Activated CD4-positive, alpha-beta memory T cell treated with anti-CD3 and anti-CD28 coated beads, Interleukin-2, amount 10 ng/mL, durations not matched to agents 7 days and 5 days (primary cell): ENCODE measurements around the gene PIGU. TPM values are rescaled to one million over a fixed set of nuclear protein-coding genes. Genes with fewer than 3 reads are reported as not detected.

Experiments used
- CTCF ChIA-PET: fragments of 350-600 bp; sonication (Branson Sonifier 250); formaldehyde crosslinking; loops from one replicate; lab custom pipeline; 2021; ENCODE audit warnings: antibody characterized with exemption, inconsistent platforms; lab: Charles Lee
- POLR2A ChIA-PET: fragments of 350-600 bp; sonication (Branson Sonifier 250); formaldehyde crosslinking; loops from one replicate; lab custom pipeline; 2021; ENCODE audit warnings: antibody characterized with exemption; lab: Charles Lee
- DNase-seq: peaks from one replicate; pipeline ENCODE4 v3.0.0-alpha.2; 2020
- H3K27ac Mint-ChIP-seq: one replicate; pipeline ENCODE4 v1.8.0; 2021; ENCODE audit warnings: mild to moderate bottlenecking, mixed read lengths
- H3K27me3 Mint-ChIP-seq: one replicate; pipeline ENCODE4 v1.8.0; 2021; ENCODE audit warnings: mixed read lengths
- H3K36me3 Mint-ChIP-seq: one replicate; pipeline ENCODE4 v1.8.0; 2021; ENCODE audit warnings: low read depth, mixed read lengths
- H3K4me1 Mint-ChIP-seq: one replicate; pipeline ENCODE4 v1.8.0; 2021; ENCODE audit warnings: mixed read lengths
- H3K4me3 Mint-ChIP-seq: one replicate; pipeline ENCODE4 v1.8.0; 2021; ENCODE audit warnings: mild to moderate bottlenecking, mixed read lengths
- H3K9me3 Mint-ChIP-seq: one replicate; pipeline ENCODE4 v1.8.0; 2021; ENCODE audit warnings: mixed read lengths
- total RNA-seq, 2 experiments: library from RNA; stranded (reverse); gene quantifications; one replicate each; pipeline ENCODE4 v1.2.3, GENCODE V29; 2021

The PIGU gene
- total RNA-seq, 2 experiments from 2014 or later, result 18.3 to 18.6 TPM

GRCh38 chr20:34643928-34644327 lies 33.0 kb downstream of the PIGU start:
- H3K9me3 Mint-ChIP-seq, result no peaks in the 10 kb centered on the region
- POLR2A ChIA-PET, result no interaction called here
- H3K27ac Mint-ChIP-seq, result no peak overlapping the region
- H3K36me3 Mint-ChIP-seq, result no peaks in the 10 kb centered on the region
- no peak for DNase-seq
- H3K4me1 Mint-ChIP-seq, result no peaks in the 10 kb centered on the region
- no peak overlapping the region for H3K4me3 Mint-ChIP-seq
- CTCF ChIA-PET, result no interaction called here
- H3K27me3 Mint-ChIP-seq, result no peaks in the 10 kb centered on the region

- CTCF ChIA-PET, result interaction anchor here (1.5 kb wide), 1 partner anchor 128 kb away, joined by 4 read pairs; no protein-coding TSS in a partner anchor
- Mint-ChIP-seq H3K4me3 (no peak overlapping the region), H3K4me1 (no peaks in the 10 kb centered on the region)
These were observed 34.9 kb downstream of the PIGU start for GRCh38 chr20:34642009-34642408.

DNA sequence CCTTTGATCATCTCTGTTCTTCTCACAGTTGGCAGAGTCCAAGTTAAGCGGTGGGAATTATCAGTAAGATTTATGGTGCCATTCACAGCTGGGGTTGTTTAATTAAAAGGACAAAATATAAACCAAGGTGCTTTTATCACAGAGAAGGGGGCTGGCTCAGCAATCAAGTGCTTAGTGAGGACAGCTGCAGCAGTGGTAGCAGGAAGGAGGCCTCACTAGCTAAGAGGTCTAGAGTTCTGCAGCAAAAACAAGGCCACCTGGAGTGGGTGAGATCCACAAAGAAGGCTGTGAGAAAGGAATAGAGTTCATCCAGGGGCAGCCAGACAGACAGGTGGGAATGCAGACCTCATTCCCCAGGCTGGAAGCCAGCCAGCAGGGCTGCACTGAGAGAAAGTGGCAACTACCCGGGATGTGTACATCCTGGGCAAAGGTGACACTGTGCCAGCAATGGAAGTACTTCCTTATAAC lies 37.1 kb downstream of the PIGU start:
- H3K9me3 Mint-ChIP-seq, result no peaks in the 10 kb centered on the region
- no peaks in the 10 kb centered on the region for H3K27me3 Mint-ChIP-seq
- no peaks in the 10 kb centered on the region for H3K4me1 Mint-ChIP-seq
- peaks cover 20% of the 10 kb centered on the region for H3K36me3 Mint-ChIP-seq
- no peak overlapping the region for H3K4me3 Mint-ChIP-seq
- H3K27ac Mint-ChIP-seq, result no peak overlapping the region
- ChIA-PET CTCF (interaction anchor here (0.6 to 0.8 kb wide), 2 partner anchors 328 to 555 kb away, joined by 3 to 4 read pairs; no protein-coding TSS in a partner anchor), POLR2A (interaction anchor here (0.9 kb wide), 1 partner anchor 162 kb away, joined by 3 read pairs; no protein-coding TSS in a partner anchor)
- no peak for DNase-seq

More at GRCh38 chr20:34642009-34642408, 34.9 kb downstream of the PIGU start:
- Mint-ChIP-seq H3K36me3 (peaks cover 10% of the 10 kb centered on the region), H3K27me3 (no peaks in the 10 kb centered on the region), H3K27ac (no peak overlapping the region), H3K9me3 (no peaks in the 10 kb centered on the region)
- POLR2A ChIA-PET, result no interaction called here
- DNase-seq, result no peak

- Mint-ChIP-seq H3K27me3 (no peaks in the 10 kb centered on the region), H3K36me3 (peaks cover 24% of the 10 kb centered on the region), H3K4me3 (no peak overlapping the region), H3K9me3 (no peaks in the 10 kb centered on the region), H3K4me1 (no peaks in the 10 kb centered on the region), H3K27ac (no peak overlapping the region)
- ChIA-PET POLR2A (no interaction called here), CTCF (interaction anchor here (0.5 kb wide), 1 partner anchor 94 kb away, joined by 3 read pairs; no protein-coding TSS in a partner anchor)
- no peak for DNase-seq
These were observed 38.4 kb downstream of the PIGU start for GRCh38 chr20:34638532-34638931.

- ChIA-PET POLR2A (no interaction called here), CTCF (interaction anchor here (0.5 kb wide), 1 partner anchor 93 kb away, joined by 3 read pairs; no protein-coding TSS in a partner anchor)
- Mint-ChIP-seq H3K4me1 (no peaks in the 10 kb centered on the region), H3K4me3 (no peak overlapping the region), H3K9me3 (no peaks in the 10 kb centered on the region), H3K27ac (no peak overlapping the region), H3K36me3 (peaks cover 28% of the 10 kb centered on the region), H3K27me3 (no peaks in the 10 kb centered on the region)
- DNase-seq, result no peak
These were observed 38.9 kb downstream of the PIGU start for GRCh38 chr20:34638039-34638292.

DNA sequence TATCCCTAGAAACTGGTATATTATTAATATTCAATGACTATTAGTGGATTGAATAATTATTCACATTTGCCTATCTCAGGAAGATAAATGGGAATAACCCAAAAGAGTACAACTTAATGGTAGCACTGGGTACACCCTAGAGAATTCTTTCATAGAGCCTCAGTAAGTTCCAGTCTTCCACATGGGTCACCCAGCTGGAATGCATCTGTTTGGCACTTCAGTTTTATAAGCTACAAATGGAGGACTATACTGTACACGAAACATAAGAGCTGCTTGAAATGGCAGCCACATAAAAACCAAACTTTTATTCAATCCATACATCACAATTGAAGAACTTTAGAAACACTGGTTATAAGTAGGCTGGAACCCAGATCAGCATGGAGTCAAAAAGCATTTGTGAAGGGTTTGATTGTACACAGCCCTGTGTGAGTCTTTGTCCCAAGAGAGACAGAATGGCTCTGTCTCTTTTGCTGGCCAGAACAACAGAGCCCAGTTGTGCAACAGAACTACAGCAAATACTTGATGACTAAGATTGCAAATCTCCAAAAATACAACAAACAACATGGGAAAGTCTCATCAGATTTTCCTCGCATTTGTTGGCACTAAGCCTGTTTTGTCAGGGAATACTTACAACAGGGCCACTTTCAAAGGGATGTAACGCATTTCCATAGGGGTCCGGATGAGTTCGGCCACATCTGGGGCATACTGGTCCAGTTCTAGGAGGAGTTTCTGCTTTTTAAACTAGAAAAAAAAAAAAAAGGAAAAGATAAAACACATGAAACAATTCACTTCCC lies 39.5 kb downstream of the PIGU start:
- POLR2A ChIA-PET, result no interaction called here
- H3K27me3 Mint-ChIP-seq, result no peaks in the 10 kb centered on the region
- H3K4me3 Mint-ChIP-seq, result no peak overlapping the region
- no peaks in the 10 kb centered on the region for H3K4me1 Mint-ChIP-seq
- no peaks in the 10 kb centered on the region for H3K9me3 Mint-ChIP-seq
- no peak for DNase-seq
- H3K27ac Mint-ChIP-seq, result no peak overlapping the region
- CTCF ChIA-PET, result no interaction called here
- H3K36me3 Mint-ChIP-seq, result peaks cover 34% of the 10 kb centered on the region

DNA sequence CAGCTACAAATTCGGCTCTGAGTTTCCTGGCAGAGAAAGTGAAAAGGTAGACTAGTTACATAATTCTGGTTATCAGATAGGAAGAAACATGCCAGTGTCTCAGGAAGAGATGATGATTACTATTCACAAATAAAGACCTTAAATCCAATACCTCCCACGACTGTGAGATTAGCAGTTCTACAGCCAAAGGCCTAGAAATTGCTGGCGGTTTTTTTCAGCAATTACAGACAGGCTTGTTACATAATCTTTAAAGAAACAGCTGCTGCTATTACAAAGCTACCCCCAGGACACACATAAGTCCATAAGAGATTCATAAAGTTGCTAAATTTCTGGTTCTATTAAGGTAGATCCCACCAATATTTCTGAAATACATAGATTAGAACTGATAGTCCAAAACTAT lies 40.2 kb downstream of the PIGU start:
- no peak overlapping the region for H3K4me3 Mint-ChIP-seq
- H3K27ac Mint-ChIP-seq, result no peak overlapping the region
- POLR2A ChIA-PET, result no interaction called here
- no peaks in the 10 kb centered on the region for H3K9me3 Mint-ChIP-seq
- peaks cover 34% of the 10 kb centered on the region for H3K36me3 Mint-ChIP-seq
- no peaks in the 10 kb centered on the region for H3K4me1 Mint-ChIP-seq
- H3K27me3 Mint-ChIP-seq, result no peaks in the 10 kb centered on the region
- no peak for DNase-seq
- CTCF ChIA-PET, result no interaction called here

GRCh38 chr20:34634392-34634791 lies 42.5 kb downstream of the PIGU start:
- Mint-ChIP-seq H3K36me3 (peaks cover 39% of the 10 kb centered on the region), H3K27me3 (no peaks in the 10 kb centered on the region), H3K9me3 (no peaks in the 10 kb centered on the region), H3K4me1 (no peaks in the 10 kb centered on the region), H3K27ac (no peak overlapping the region), H3K4me3 (no peak overlapping the region)
- DNase-seq, result no peak
- ChIA-PET POLR2A (interaction anchor here (0.8 kb wide), 1 partner anchor 32 kb away, joined by 3 read pairs; no protein-coding TSS in a partner anchor), CTCF (interaction anchor here (1.8 kb wide), 1 partner anchor 20 kb away, joined by 4 read pairs; no protein-coding TSS in a partner anchor)

DNA sequence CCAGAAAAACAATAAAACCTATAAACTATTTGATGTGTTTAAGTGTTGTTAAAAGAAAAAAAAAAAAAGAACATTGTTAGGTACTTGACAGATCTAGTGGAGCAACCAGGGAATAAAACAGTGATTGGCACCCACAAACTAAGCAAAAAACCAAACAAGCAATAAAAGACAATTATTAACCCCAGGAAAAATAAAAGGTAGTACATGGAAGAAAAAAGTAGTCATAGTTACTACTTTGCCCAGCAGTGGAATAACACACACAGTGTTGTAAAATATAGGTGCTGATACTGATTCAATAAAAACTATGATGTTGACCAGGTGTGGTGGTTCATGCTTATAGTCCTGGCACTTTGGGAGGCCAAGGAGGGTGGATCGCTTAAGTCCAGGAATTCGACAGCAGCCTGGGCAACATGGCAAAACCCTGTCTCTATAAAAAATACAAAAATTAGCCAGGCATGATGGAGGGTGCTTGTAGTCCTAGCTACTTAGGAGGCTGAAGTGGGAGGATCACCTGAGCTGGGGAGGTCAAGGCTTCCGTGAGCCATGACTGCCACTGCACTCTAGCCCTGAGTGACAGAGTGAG lies 43.9 kb downstream of the PIGU start:
- Mint-ChIP-seq H3K4me1 (no peaks in the 10 kb centered on the region), H3K9me3 (no peaks in the 10 kb centered on the region), H3K4me3 (no peak overlapping the region), H3K36me3 (peaks cover 33% of the 10 kb centered on the region), H3K27me3 (no peaks in the 10 kb centered on the region), H3K27ac (no peak overlapping the region)
- ChIA-PET POLR2A (interaction anchor here (0.8 kb wide), 1 partner anchor 11 kb away, joined by 3 read pairs; no protein-coding TSS in a partner anchor), CTCF (no interaction called here)
- DNase-seq, result no peak

DNA sequence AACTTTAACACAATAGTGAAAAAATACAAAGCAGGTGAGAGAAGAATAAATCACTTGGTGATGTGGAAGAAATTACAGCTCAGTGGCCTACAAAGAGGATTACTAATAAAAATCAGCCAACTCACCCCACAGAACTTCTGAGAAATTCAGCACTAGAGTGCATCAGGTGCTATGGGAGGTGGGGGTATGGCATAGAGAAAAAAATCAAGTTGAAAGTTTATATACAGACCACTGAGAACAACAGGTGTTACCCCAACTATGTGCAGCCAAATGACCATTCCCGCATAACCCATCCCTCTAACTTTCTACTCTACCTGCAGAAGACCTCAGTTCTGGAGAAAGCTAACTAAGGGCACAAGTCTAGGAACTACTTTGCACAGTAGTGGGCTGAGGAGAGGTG lies 47.0 kb downstream of the PIGU start:
- Mint-ChIP-seq H3K36me3 (peaks cover 20% of the 10 kb centered on the region), H3K27ac (no peak overlapping the region), H3K4me3 (no peak overlapping the region), H3K9me3 (no peaks in the 10 kb centered on the region), H3K27me3 (no peaks in the 10 kb centered on the region), H3K4me1 (no peaks in the 10 kb centered on the region)
- CTCF ChIA-PET, result no interaction called here
- POLR2A ChIA-PET, result no interaction called here
- DNase-seq, result no peak

DNA sequence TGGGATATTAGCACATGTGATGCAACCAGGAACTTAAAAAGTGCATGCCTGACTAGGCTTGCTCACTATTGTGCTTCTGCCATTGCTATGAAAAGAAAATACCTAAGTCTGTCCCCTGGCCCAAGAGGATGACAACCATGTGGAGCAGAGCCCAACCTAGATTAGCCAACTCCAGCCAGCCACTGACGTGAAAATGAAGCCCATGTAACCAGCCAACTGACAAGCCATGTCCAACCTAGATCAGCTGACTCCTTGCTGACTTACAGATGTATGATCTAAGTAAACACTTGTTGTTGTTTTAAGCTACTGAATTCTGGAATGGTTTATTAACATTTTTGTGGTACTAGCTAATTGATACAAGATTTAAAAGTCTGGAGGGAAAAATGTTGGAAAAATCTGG lies 47.5 kb downstream of the PIGU start:
- DNase-seq, result no peak
- Mint-ChIP-seq H3K4me3 (no peak overlapping the region), H3K9me3 (no peaks in the 10 kb centered on the region), H3K4me1 (no peaks in the 10 kb centered on the region), H3K36me3 (peaks cover 16% of the 10 kb centered on the region), H3K27me3 (no peaks in the 10 kb centered on the region), H3K27ac (no peak overlapping the region)
- ChIA-PET POLR2A (no interaction called here), CTCF (no interaction called here)

DNA sequence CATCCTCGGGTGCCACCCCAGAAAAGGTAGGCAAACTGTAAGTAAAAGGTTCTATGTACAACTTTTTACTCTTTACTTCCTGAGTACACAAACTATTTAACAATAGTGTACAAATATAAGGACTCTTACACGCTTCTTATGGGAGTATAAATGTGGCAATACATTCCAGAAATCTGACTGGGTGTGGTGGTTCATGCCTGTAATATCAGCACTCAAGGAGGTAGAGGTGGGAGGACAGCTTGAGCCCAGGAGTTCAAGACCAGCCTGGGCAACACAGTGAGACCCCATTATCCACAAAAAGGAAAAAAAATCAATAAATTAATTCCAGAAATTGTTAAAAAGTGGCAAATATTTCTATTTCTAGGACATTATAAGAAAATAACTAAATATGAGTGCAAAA lies 48.9 kb downstream of the PIGU start:
- peaks cover 5% of the 10 kb centered on the region for H3K4me1 Mint-ChIP-seq
- H3K9me3 Mint-ChIP-seq, result no peaks in the 10 kb centered on the region
- H3K27me3 Mint-ChIP-seq, result no peaks in the 10 kb centered on the region
- POLR2A ChIA-PET, result no interaction called here
- no peak for DNase-seq
- H3K36me3 Mint-ChIP-seq, result peaks cover 12% of the 10 kb centered on the region
- H3K27ac Mint-ChIP-seq, result no peak overlapping the region
- CTCF ChIA-PET, result no interaction called here
- no peak overlapping the region for H3K4me3 Mint-ChIP-seq

GRCh38 chr20:34627458-34627857 lies 49.4 kb downstream of the PIGU start:
- H3K27me3 Mint-ChIP-seq, result no peaks in the 10 kb centered on the region
- H3K9me3 Mint-ChIP-seq, result no peaks in the 10 kb centered on the region
- no peak overlapping the region for H3K4me3 Mint-ChIP-seq
- DNase-seq, result no peak
- peaks cover 10% of the 10 kb centered on the region for H3K4me1 Mint-ChIP-seq
- peaks cover 10% of the 10 kb centered on the region for H3K36me3 Mint-ChIP-seq
- POLR2A ChIA-PET, result no interaction called here
- CTCF ChIA-PET, result no interaction called here
- H3K27ac Mint-ChIP-seq, result no peak overlapping the region
